Measurements from ENCODE around the gene TNFSF13. TPM values are rescaled to one million over a fixed set of nuclear protein-coding genes. Genes with fewer than 3 reads are reported as not detected.

The TNFSF13 gene
- total and polyA plus RNA-seq, 2 of the 8 experiments (the other 6 are each of a cell fraction or from before 2014, with no cell fraction given), result 2.1 to 2.6 TPM

GRCh38 chr17:7508846-7509245, 49.7 kb upstream of the TNFSF13 start:
- no peak overlapping the region; the same call in 1 of the 2 replicates for H4K8ac ChIP-seq (ENCODE audit: extremely low read depth, insufficient read depth, low read length)

More at GRCh38 chr17:7508846-7509245, 49.7 kb upstream of the TNFSF13 start:
- Histone ChIP-seq H3K23ac (ENCODE audit: insufficient read length) (no peak overlapping the region), H3K27ac (ENCODE audit: low read depth, low read length) (no peak overlapping the region), H2AFZ (ENCODE audit: low read length) (no peak overlapping the region), H3K56ac (replicated peaks; ENCODE audit: insufficient read length, low read depth, low read length) (no peak overlapping the region), H2BK15ac (ENCODE audit: low read length) (no peak overlapping the region), H2BK120ac (replicated peaks; ENCODE audit: low read depth, low read length) (no peak overlapping the region), H3K4me1 (replicated peaks in 1 of 4; ENCODE audit: control insufficient read depth in 3 of 4, insufficient read depth in 4 of 4, low read length in 3 of 4) (no peaks in the 10 kb centered on the region), H3K23me2 (ENCODE audit: low read depth, low read length) (peaks cover 5% of the 10 kb centered on the region; the same call in 1 of the 2 replicates), H2BK5ac (ENCODE audit: low read depth, low read length) (no peak overlapping the region), H3K9me3 (ENCODE audit: insufficient read depth in 2 of 2, low read depth in 1 of 2, low read length in 1 of 2) (no peaks in the 10 kb centered on the region; a peak in 1 of 4 replicates), H3K36me3 (ENCODE audit: control insufficient read depth in 2 of 4, insufficient read depth in 4 of 4, low read length in 3 of 4) (peaks cover 34 to 90% (median 70%) of the 10 kb centered on the region in 4 experiments), H3K9ac (replicated peaks in 1 of 4; ENCODE audit: extremely low read depth in 1 of 4, low read depth in 3 of 4, low read length in 3 of 4) (no peak overlapping the region), H3K4me3 (ENCODE audit: extremely low read depth in 1 of 4, insufficient read depth in 2 of 4, low read depth in 3 of 4, low read length in 4 of 4) (no peak overlapping the region), H3K4ac (replicated peaks; ENCODE audit: insufficient read length, low read depth, low read length) (no peak overlapping the region), H4K91ac (replicated peaks; ENCODE audit: insufficient read length, low read length) (no peak overlapping the region), H2BK20ac (ENCODE audit: low read length) (no peak overlapping the region), H3K79me1 (ENCODE audit: low read depth, low read length) (no peaks in the 10 kb centered on the region), H3K14ac (ENCODE audit: insufficient read length) (no peak overlapping the region), H3K18ac (ENCODE audit: extremely low read depth, low read length) (no peak overlapping the region), H3K4me2 (ENCODE audit: insufficient read depth in 1 of 2, low read depth in 2 of 2, low read length in 2 of 2) (no peak overlapping the region), H4K5ac (ENCODE audit: insufficient read length, low read depth, low read length) (no peak overlapping the region), H3K79me2 (ENCODE audit: control insufficient read depth in 1 of 2, insufficient read depth in 2 of 2, low read length in 2 of 2) (no peaks in the 10 kb centered on the region), H2BK12ac (ENCODE audit: low read depth, low read length) (no peak overlapping the region), H2AK5ac (ENCODE audit: low read depth, low read length) (no peak overlapping the region), H3K27me3 (replicated peaks in 1 of 4; ENCODE audit: control insufficient read depth in 3 of 4, extremely low read depth in 1 of 4, insufficient read depth in 3 of 4, low read length in 3 of 4) (no peaks in the 10 kb centered on the region), H4K20me1 (replicated peaks in 1 of 2; ENCODE audit: control insufficient read depth in 1 of 2, insufficient read depth in 2 of 2, low read length in 2 of 2) (peaks cover 0 to 16% of the 10 kb centered on the region in 2 experiments)
- TF ChIP-seq FOSL1 (IDR thresholded peaks at IDR 0.05; ENCODE audit: insufficient read depth, low read depth, low read length), result no peak
- TF ChIP-seq POLR2AphosphoS5 (IDR thresholded peaks at IDR 0.05; ENCODE audit: low read depth, low read length), result 0 out of 2 replicates have a peak, but pooled peaks have one; percentile 32
- TF ChIP-seq HDAC6 (IDR thresholded peaks at IDR 0.05; ENCODE audit: low read depth, low read length), result no peak
- TF ChIP-seq CBX8 (IDR thresholded peaks at IDR 0.05; ENCODE audit: borderline replicate concordance, low read depth, low read length), result no peak
- TF ChIP-seq PHF8 (conservative IDR thresholded peaks at IDR 0.05; ENCODE audit: low read depth, low read length), result no peak
- no peak for TF ChIP-seq BACH1 (IDR thresholded peaks at IDR 0.05; ENCODE audit: low read length)
- FAIRE-seq (no peak), DNase-seq (ENCODE audit: low read depth in 1 of 2, low spot score in 2 of 2) (no peak)
- ChIA-PET POLR2A (ENCODE audit: partially characterized antibody) (interaction anchor here (0.6 to 3.8 kb wide), 7 partner anchors 10 to 92 kb away, joined by 3 to 21 read pairs (median 4); partner anchors contain the start of genes POLR2A and SENP3), CTCF (ENCODE audit: partially characterized antibody) (interaction anchor here (0.6 to 2.3 kb wide), 13 partner anchors 9 to 245 kb away, joined by 3 to 10 read pairs (median 3); partner anchors contain the start of genes SENP3 and TMEM102)
- WGBS, 2 experiments (ENCODE audit: extremely low coverage in 1 of 2, insufficient coverage in 1 of 2, insufficient read length in 1 of 2, insufficient replicate concordance in 2 of 2, low coverage in 1 of 2, low lambda C conversion rate in 2 of 2, missing lambda C conversion rate in 1 of 2), result 88% methylated on average over 9 of the region's 9 CpGs; no CpG with 5 or more reads in 1 of the 2 experiments

Measured in H1 (cell line).